ENCODE results near the gene KCNQ4. TPM values are rescaled to one million over a fixed set of nuclear protein-coding genes. Genes with fewer than 3 reads are reported as not detected.

KCNQ4 gene
- total RNA-seq, 1 donor from 2014 or later = 0.76 TPM

- Mint-ChIP-seq H3K4me1 (ENCODE audit: low read depth, unreplicated experiment) (no peaks in the 10 kb centered on the region), H3K4me3 (ENCODE audit: unreplicated experiment) (no peak overlapping the region), H3K27ac (ENCODE audit: unreplicated experiment) (no peak overlapping the region), H3K9me3 (ENCODE audit: unreplicated experiment) (no peaks in the 10 kb centered on the region), H3K27me3 (ENCODE audit: unreplicated experiment) (no peaks in the 10 kb centered on the region), H3K36me3 (ENCODE audit: unreplicated experiment) (no peaks in the 10 kb centered on the region)
- no peak for TF ChIP-seq CTCF (IDR thresholded peaks at IDR 0.05; ENCODE audit: partially characterized antibody, unreplicated experiment)
- no peak for DNase-seq
Measured at GRCh38 chr1:40758004-40758403, 25.6 kb upstream of the KCNQ4 start.

- no peak for TF ChIP-seq CTCF (IDR thresholded peaks at IDR 0.05; ENCODE audit: partially characterized antibody, unreplicated experiment)
- Mint-ChIP-seq H3K4me1 (ENCODE audit: low read depth, unreplicated experiment) (no peaks in the 10 kb centered on the region), H3K27ac (ENCODE audit: unreplicated experiment) (peak overlapping the region; percentile 40), H3K36me3 (ENCODE audit: unreplicated experiment) (no peaks in the 10 kb centered on the region), H3K27me3 (ENCODE audit: unreplicated experiment) (no peaks in the 10 kb centered on the region), H3K4me3 (ENCODE audit: unreplicated experiment) (no peak overlapping the region), H3K9me3 (ENCODE audit: unreplicated experiment) (no peaks in the 10 kb centered on the region)
- no peak for DNase-seq
Measured at GRCh38 chr1:40758578-40759343, 24.8 kb upstream of the KCNQ4 start.

GRCh38 chr1:40760984-40761383 is 22.6 kb upstream of the KCNQ4 start:
- no peaks in the 10 kb centered on the region for H3K27me3 Mint-ChIP-seq (ENCODE audit: unreplicated experiment)
- DNase-seq = no peak
- TF ChIP-seq CTCF (IDR thresholded peaks at IDR 0.05; ENCODE audit: partially characterized antibody, unreplicated experiment) = no peak
- H3K4me3 Mint-ChIP-seq (ENCODE audit: unreplicated experiment) = no peak overlapping the region
- H3K9me3 Mint-ChIP-seq (ENCODE audit: unreplicated experiment) = no peaks in the 10 kb centered on the region
- peaks cover 10% of the 10 kb centered on the region for H3K4me1 Mint-ChIP-seq (ENCODE audit: low read depth, unreplicated experiment)
- no peak overlapping the region for H3K27ac Mint-ChIP-seq (ENCODE audit: unreplicated experiment)
- H3K36me3 Mint-ChIP-seq (ENCODE audit: unreplicated experiment) = no peaks in the 10 kb centered on the region

GRCh38 chr1:40762144-40762923 is 21.3 kb upstream of the KCNQ4 start:
- H3K36me3 Mint-ChIP-seq (ENCODE audit: unreplicated experiment) = no peaks in the 10 kb centered on the region
- DNase-seq = no peak
- peaks cover 2% of the 10 kb centered on the region for H3K9me3 Mint-ChIP-seq (ENCODE audit: unreplicated experiment)
- no peaks in the 10 kb centered on the region for H3K27me3 Mint-ChIP-seq (ENCODE audit: unreplicated experiment)
- no peak overlapping the region for H3K4me3 Mint-ChIP-seq (ENCODE audit: unreplicated experiment)
- no peak overlapping the region for H3K27ac Mint-ChIP-seq (ENCODE audit: unreplicated experiment)
- H3K4me1 Mint-ChIP-seq (ENCODE audit: low read depth, unreplicated experiment) = peaks cover 23% of the 10 kb centered on the region
- no peak for TF ChIP-seq CTCF (IDR thresholded peaks at IDR 0.05; ENCODE audit: partially characterized antibody, unreplicated experiment)
